NCI-H1694 treated with DMSO at 0.1 percent for 48 hours (cell line): ENCODE data around the gene LEMD2.
"Not testable (repeated sequence)": the region's sequence is repeated elsewhere in the genome, so short reads cannot be mapped to it uniquely, and the experiment has no call there.

ENCODE experiments used
- DNase-seq: peaks from one replicate; lab custom pipeline; 2025; lab: John Stamatoyannopoulos, UW

Gene LEMD2

DNA sequence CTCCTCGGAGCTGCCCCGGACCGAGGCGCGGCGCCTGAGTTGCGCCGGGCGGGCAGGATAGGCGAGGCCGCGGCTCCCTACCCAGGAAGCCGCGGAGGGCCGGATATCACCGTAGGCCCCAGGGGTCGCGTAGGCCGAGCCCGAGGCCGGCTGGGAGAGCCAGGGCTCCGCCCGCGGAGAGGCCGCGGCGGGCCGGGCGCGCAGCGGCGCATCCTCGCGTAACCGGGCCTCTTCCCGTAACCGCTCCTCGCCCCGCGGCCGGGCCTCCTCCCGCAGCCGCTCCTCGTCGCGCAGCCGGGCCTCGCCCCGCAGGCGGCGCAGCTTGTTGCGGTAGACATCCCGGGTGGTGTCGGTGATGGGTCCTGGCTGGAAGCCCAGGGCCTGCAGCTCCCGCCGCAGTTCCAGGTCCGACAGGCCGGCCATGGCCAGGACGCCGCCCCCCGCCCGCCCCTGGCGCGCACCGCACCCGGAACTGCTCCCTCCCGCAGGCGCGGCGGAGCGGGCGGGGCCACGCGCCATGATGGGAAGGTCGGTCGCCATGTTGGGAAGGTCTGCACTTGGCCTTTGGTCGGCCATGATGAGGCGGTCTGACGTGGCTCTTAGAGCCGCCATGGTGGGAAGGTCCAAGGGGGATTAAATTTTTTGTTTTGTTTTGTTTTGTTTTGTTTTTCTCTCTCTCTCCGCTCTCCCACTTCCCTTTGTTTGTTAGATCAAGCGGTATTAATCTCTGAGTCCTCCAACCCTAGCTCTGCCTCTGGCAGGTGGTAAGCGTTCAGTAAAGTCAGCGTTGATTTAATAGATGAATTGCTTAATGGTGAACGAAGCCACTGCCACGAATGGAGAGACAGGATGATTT is at the start of gene LEMD2:
Gene LEMD2 (minus strand): TSS at position 437 of the 856 bp plus-strand sequence. CDS start 14 bp downstream, at position 423.
- peak; percentile 79 for DNase-seq

DNA sequence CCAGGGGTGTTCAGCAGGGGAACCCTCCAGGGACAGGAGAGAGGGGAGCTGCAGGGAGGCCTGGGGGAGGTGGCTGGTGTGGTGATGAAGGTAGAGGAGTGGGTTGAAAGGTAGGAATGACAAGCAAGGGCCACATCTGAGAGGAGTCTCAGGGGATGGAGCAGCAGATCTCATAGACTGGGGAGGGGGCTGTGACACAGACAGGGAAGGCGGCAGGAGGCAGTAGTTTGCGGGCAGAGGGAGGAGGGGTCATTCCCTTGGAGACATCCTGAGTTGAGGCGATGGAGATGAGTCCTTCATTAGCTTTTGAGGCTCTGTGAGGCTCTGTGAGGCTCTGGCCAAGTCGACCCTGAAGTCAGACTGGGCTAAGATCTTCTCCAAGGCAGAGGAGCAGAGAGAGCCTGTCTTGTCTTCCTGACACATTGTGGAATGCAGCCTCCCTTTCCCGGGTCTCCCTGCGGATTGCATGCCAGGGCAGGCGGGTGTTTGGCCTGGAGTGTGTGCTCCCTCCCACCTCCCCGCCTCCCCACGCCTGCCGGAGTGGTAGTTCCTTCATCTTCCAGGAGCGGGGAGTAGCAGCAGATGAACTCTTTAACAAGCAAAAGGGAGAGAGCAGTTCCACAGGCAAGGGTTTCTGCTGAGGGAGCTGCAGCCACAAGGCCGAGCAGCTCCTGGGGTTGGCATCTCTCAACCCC is 49.2 kb upstream of the LEMD2 start:
- no peak for DNase-seq

- no peak for DNase-seq
Measured at GRCh38 chr6:33836806-33837469, 48.0 kb upstream of the LEMD2 start.

DNA sequence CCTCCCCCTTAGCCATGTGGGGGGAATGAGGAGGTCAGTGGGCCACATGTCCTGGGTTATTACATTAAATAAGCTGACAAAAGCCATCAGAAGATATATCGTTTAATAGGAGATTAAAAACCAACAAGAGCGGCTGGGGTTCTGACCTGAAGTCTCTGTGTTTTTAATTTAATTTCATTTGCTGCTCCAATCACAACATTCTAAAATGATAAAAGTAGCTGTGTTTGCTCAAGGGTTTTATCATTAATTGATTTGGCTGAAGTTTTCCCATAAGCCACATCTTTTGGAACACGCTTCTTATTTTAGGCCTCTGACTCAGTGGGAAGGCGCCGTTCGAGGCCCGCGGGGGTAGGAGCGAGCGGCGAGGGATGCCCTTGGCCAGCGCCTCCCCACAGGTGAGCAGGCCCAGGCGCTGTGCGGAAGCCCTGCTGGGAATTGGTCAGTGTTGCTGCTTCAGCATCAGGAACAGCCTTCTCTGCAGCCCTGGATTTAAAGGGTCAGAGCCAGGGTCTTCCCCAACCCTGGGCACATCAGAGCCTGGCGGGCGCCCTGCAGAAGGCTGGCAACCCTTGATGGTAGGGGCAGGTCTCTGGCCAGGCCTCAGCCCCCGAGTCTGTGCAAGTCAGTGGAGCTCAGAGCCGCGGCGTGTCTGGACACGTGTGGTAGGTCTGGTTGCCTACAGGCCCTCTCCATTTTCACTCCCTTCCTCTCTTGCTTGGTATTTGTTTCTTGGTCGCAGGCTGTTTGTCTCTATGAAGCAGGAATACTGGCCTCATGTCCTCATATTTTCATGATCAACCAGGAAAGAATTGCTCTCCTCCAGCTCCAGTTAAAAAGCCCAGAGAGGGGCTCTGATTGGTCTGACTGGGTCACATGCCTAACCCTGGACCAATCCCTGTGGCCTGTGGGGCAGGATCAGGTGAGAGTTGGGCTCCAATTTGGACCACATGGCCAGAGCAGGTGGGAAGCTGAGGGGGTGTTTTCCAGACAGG is 45.8 kb upstream of the LEMD2 start:
- no peak for DNase-seq

GRCh38 chr6:33833599-33833998 is 44.7 kb upstream of the LEMD2 start:
- no peak for DNase-seq

DNA sequence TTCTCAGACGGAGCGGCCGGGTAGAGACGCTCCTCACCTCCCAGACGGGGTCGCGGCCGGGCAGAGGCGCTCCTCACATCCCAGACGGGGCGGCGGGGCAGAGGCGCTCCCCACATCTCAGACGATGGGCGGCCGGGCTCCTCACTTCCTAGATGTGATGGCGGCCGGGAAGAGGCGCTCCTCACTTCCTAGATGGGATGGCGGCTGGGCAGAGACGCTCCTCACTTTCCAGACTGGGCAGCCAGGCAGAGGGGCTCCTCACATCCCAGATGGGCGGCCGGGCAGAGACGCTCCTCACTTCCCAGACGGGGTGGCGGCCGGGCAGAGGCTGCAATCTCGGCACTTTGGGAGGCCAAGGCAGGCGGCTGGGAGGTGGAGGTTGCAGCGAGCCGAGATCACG is 43.9 kb upstream of the LEMD2 start:
- DNase-seq, result not testable (repeated sequence)

- DNase-seq, result not testable (repeated sequence)
Measured at GRCh38 chr6:33831725-33832124, 42.8 kb upstream of the LEMD2 start.

DNA sequence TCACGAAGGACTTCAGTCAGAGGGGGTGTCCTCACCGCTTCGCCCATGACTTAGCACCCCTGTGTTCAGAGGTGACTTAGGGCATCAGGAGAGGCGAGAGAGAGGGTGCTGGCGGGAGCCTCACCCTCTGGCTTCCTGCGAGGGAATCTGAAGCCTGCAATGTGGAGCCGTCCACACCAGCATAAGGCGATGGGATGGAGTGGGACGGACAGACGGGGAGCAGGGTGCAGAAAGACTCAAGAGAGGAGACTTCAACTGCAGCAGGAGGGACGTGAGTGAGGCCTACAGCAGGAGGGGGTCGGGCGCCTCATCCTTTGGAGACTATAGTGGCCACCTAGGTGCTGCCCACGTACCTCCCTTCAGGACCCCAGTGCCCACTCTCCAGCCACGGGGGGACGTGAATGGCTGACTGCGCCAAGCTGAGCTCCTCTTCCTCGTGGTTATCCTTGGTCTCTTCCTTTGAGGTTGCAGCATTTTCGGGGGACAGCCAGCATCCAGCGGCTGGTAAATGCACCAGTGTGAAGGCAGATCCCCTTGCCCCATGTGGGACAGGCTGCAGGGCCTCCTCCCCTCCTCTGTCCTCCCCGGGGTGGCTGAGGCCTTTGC is 41.8 kb upstream of the LEMD2 start:
- DNase-seq, result no peak

DNA sequence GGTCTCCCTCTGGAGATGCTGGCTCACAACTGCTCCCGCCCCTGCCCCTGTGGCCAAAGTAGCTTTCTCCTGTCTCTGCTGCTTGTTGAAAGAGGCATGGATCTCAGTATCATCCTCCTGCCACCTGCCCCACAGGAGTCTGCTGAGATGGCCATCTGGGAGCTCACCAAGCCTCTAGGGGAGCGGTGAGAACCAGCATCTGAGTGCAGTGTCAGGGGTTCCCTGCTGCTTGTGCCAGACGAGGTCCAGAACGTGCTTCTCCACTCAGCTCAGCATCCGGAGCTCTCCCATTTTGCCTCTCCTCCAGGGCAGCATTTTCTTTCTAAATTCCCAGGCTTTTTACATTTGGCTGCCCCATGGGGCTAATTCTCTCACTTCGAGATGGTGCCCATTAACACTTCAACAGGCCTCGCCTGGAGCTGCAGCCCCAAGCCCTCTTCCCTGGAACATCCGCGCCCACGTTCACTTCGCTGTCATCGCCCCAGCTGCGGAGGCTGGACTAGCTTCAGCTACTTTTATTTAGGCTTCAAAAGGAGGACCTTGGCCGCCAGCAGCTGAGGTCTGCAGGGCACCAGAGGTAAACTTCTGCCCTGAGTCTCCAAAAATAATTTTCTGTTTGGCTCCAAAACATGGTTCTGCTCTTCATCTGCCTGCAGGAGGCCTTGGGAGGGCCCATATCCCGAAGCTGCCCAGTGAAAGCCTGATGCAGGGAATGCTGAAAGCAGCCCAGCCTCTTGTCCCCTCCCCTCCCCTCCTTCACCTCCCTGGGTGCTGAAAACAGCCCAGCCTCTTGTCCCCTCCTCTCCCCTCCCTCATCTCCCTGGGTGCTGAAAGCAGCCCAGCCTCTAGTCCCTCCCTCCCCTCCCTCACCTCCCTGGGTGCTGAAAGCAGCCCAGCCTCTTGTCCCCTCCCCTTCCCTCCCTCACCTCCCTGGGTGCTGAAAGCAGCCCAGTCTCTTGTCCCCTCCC is 40.1 kb upstream of the LEMD2 start:
- no peak for DNase-seq

DNA sequence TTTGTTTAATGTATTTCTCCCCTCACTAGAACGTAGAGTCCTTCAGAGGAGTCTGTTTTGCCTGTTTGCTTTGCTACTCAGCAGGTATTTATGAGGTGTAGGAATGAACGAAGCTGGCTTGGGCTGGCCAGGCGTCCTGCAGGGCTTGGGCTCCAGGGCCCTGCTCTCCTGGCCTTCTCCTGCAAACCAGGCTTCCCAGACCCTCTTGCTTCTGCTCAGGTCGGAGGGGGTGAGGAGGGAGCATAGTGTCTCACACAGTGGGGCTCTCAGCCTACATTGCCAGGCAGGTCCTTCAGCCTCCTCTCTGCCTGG is 39.5 kb upstream of the LEMD2 start:
- no peak for DNase-seq

- no peak for DNase-seq
Measured at GRCh38 chr6:33827546-33828451, 38.9 kb upstream of the LEMD2 start.

DNA sequence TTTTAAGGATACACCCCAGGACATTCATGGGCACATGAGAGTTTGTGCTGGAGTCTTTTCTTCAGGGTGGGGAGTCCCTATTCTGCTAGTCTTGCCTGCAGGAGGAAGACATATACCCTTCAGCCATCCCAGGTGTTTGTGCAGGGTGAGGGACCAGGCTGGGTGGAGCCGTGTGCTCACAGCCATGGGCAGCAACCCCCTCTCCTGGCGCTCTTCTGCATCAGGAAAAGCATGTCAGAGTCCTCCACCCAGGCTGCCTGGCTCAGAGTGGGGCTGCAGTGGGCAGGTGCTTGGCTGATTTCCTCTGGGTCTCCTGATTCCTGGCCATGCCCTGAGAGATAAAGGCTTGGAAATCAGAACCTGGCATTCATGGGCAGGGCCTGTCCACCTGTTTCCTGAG is 37.6 kb upstream of the LEMD2 start:
- DNase-seq, result no peak

GRCh38 chr6:33824461-33825154 is 35.7 kb upstream of the LEMD2 start:
- no peak for DNase-seq

DNA sequence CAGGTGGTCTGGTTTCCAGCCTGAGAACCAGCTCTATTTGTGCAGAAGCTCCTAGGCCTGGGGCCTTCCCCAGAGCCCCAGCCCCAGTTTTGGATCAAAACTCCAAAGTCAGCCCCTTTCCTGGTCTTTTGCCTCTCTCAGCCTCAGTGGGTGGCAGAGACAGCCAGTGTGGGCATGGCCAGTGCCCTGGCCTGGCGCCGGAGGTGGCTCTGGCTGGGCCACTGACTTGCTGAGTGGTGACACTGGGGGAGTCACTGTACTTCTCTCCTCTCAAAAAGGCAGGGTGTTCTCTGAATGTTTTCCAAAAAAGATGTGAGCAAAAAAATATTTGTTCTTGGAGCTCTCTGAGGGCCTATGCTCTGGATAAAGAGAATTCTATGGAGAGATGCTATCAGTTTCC is 34.9 kb upstream of the LEMD2 start:
- DNase-seq, result no peak

- DNase-seq, result peak; percentile 23
Measured at GRCh38 chr6:33822575-33823395, 33.9 kb upstream of the LEMD2 start.

DNA sequence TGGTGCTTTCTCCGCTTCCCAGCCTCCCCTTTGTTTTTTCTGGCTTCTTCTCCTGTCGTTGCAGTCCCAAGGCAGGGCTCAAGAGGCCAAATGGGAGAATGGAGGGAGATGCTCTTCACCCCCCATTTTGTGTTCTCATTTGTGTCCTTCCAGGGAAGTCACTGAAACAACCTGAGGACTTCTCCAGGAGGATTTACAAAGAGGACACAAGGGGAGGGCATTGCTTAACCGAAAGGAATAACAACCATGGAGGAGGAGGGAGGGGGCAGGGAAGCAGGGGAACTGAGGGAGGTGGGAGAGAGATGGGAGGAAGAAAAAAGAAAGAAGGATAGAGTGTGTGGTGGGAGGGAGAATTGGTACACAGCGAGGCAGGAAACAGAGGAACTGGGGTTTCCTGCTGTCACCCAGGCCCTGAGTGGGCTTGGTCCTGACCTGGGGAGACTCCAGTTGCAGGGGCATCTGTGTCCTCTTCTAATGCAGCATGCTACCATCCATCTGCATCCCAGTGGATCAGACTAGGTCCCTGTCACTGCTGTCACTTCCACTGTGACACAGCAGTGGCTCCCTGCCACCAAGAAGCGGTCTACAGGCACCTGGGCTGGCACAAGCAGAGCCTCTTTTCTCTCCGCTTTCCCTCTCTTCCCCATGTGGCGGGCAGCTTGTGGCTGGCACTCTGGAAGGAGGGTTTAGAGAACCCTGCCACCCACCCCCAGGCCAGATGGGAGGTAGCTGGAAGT is 32.0 kb upstream of the LEMD2 start:
- no peak for DNase-seq

GRCh38 chr6:33820243-33820642 is 31.3 kb upstream of the LEMD2 start:
- peak; percentile 23 for DNase-seq
